Uterus (tissue), 2 donors: ENCODE data around the gene REL.

Source experiments
- CTCF ChIP-seq, 4 experiments: fragments of 200-600 bp in 2 of 4; fragments of 450-650 bp in 2 of 4; sonication (generic) in 2 of 4; IDR thresholded peaks; one replicate each; pipeline ENCODE4 v1.5.1; 2016 to 2019; ENCODE audit warnings: antibody characterized with exemption in 4 of 4, mild to moderate bottlenecking in 2 of 4, moderate library complexity in 1 of 4
- POLR2A ChIP-seq, 2 donors: fragments of 450-650 bp; IDR thresholded peaks; one replicate each; pipeline ENCODE4 v1.6.1; 2016; ENCODE audit warnings: antibody characterized with exemption in 2 of 2, mild to moderate bottlenecking in 1 of 2, moderate library complexity in 1 of 2

DNA sequence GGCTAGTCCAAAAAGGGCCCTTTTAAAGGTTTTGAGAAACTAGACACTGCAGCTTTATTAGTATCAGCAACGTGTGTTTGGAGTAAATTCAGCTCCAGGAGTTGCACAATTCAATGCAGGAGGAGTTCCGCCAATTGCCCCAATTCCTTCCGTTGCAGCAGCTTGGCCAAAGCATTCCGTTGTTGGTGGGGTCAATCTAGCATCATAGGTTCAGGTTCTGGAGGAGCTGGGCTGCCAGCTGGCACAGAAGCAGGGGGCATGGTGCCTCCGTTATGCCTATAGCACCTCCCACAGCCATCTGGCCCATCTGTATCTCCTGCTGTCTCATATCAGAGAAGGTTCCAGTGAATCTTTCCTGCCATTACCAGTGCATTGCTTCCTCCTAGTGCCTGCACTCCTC, 55.4 kb downstream of the REL start:
- TF ChIP-seq CTCF (IDR thresholded peaks at IDR 0.05) (no peak), POLR2A (IDR thresholded peaks at IDR 0.05) (no peak)
